Activated naive CD4-positive, alpha-beta T cell treated with anti-CD3 and anti-CD28 coated beads for 36 hours (primary cell): ENCODE data around the gene FCAR. TPM values are rescaled to one million over a fixed set of nuclear protein-coding genes. Genes with fewer than 3 reads are reported as not detected.
"Not testable (repeated sequence)": the region's sequence is repeated elsewhere in the genome, so short reads cannot be mapped to it uniquely, and the experiment has no call there.

ENCODE experiments used
- CTCF ChIA-PET: fragments of 350-600 bp; sonication (Branson Sonifier 250); formaldehyde crosslinking; loops from one replicate; lab custom pipeline; 2021; ENCODE audit warnings: antibody characterized with exemption; lab: Charles Lee
- DNase-seq: peaks from one replicate; pipeline ENCODE4 v3.0.0-alpha.2; 2020
- H3K27ac Mint-ChIP-seq: one replicate; pipeline ENCODE4 v1.8.0; 2021; ENCODE audit warnings: mild to moderate bottlenecking, mixed read lengths
- H3K27me3 Mint-ChIP-seq: one replicate; pipeline ENCODE4 v1.8.0; 2021; ENCODE audit warnings: low read depth, mixed read lengths
- H3K36me3 Mint-ChIP-seq: one replicate; pipeline ENCODE4 v1.8.0; 2021; ENCODE audit warnings: low read depth, mixed read lengths
- H3K4me1 Mint-ChIP-seq: one replicate; pipeline ENCODE4 v1.8.0; 2021; ENCODE audit warnings: low read depth, mixed read lengths
- H3K4me3 Mint-ChIP-seq: one replicate; pipeline ENCODE4 v1.8.0; 2021; ENCODE audit warnings: mild to moderate bottlenecking, moderate library complexity, mixed read lengths
- H3K9me3 Mint-ChIP-seq: one replicate; pipeline ENCODE4 v1.8.0; 2021; ENCODE audit warnings: mixed read lengths
- intact Hi-C: fragments of 100-400 bp; cut with micrococcal nuclease; formaldehyde crosslinking; loops from one replicate; pipeline ENCODE4 v1.15.1; 2023
- total RNA-seq, 2 experiments: library from RNA; stranded (reverse); gene quantifications; one replicate each; pipeline ENCODE4 v1.2.3, GENCODE V29; 2021

FCAR gene
- total RNA-seq, 2 experiments from 2014 or later = not detected

DNA sequence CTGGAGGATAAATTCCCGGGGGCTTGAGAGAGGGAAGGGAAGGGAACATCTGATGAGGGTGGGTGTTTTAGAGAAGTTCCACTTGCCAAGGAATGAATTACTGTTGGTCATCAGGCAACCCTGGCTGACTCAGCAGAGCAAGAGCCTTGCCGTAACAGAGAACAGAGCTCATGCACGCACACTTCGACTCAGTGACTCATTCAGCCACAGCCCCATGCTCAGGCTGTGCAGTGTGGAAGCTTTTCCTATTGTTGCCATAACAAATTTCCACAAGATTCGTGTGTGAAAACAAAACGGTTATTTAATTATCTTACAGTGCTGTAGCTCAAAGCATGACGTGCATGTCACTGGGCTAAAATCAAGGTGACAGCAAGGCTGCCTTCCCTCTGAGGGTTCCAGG, 14.6 kb upstream of the FCAR start:
- H3K27me3 Mint-ChIP-seq, CTCF ChIA-PET, intact Hi-C loops, H3K4me1 Mint-ChIP-seq, H3K27ac Mint-ChIP-seq, H3K36me3 Mint-ChIP-seq, H3K9me3 Mint-ChIP-seq, H3K4me3 Mint-ChIP-seq, DNase-seq: not testable (repeated sequence)

DNA sequence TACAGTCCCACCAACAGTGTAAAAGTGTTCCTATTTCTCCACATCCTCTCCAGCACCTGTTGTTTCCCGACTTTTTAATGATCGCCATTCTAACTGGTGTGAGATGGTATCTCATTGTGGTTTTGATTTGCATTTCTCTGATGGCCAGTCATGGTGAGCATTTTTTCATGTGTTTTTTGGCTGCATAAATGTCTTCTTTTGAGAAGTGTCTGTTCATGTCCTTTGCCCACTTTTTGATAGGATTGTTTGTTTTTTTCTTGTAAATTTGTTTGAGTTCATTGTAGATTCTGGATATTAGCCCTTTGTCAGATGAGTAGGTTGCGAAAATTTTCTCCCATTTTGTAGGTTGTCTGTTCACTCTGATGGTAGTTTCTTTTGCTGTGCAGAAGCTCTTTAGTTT, 10.6 kb upstream of the FCAR start:
- CTCF ChIA-PET, H3K36me3 Mint-ChIP-seq, H3K27ac Mint-ChIP-seq, H3K4me3 Mint-ChIP-seq, H3K4me1 Mint-ChIP-seq, H3K9me3 Mint-ChIP-seq, intact Hi-C loops, DNase-seq, H3K27me3 Mint-ChIP-seq: not testable (repeated sequence)

DNA sequence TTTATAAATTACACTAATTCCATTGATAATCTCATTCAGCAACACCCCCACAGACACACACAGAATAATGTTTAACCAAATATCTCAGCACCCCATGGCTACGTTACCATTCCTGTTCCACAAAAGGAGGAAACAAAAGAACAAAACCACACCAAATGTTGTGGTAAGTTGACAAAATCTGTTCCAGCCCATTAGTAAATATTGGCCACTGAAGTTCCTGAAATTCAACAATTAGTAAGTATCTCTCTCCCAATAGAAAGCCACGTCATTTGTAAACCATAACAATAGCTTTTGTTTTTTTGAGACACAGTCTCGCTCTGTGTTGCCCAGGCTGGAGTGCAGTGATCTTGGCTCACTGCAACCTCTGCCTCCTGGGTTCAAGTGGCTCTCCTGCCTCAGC, 2.3 kb upstream of the FCAR start:
- Mint-ChIP-seq H3K4me3 (no peak overlapping the region), H3K36me3 (no peaks in the 10 kb centered on the region), H3K4me1 (no peaks in the 10 kb centered on the region), H3K27ac (no peak overlapping the region), H3K9me3 (peaks cover 3% of the 10 kb centered on the region), H3K27me3 (peaks cover 10% of the 10 kb centered on the region)
- CTCF ChIA-PET = no interaction called here
- intact Hi-C loops = no loop called here
- no peak for DNase-seq

DNA sequence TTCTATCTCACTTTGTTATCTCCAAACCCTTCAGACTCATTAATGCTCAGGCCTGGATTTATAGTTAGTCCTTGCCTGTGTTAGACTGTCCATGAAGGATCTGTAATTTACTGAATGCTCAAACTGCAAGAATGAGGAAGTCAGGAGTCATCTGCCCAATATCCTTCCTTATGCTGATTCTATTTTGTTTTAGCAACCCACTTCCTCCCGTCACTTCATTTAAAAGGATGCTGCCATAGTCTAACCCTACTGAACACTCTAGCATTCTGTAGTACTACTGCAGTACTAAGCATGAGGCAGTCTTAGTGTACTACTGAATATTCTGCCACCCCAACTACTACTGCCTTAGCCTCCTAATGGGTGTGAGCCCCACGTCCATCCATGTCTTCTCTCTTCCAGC, 1.5 kb downstream of the FCAR start:
- intact Hi-C loops = no loop called here
- no peak for DNase-seq
- H3K27me3 Mint-ChIP-seq = peaks cover 4% of the 10 kb centered on the region
- CTCF ChIA-PET = no interaction called here
- no peak overlapping the region for H3K4me3 Mint-ChIP-seq
- H3K27ac Mint-ChIP-seq = no peak overlapping the region
- peaks cover 3% of the 10 kb centered on the region for H3K9me3 Mint-ChIP-seq
- no peaks in the 10 kb centered on the region for H3K4me1 Mint-ChIP-seq
- H3K36me3 Mint-ChIP-seq = no peaks in the 10 kb centered on the region

DNA sequence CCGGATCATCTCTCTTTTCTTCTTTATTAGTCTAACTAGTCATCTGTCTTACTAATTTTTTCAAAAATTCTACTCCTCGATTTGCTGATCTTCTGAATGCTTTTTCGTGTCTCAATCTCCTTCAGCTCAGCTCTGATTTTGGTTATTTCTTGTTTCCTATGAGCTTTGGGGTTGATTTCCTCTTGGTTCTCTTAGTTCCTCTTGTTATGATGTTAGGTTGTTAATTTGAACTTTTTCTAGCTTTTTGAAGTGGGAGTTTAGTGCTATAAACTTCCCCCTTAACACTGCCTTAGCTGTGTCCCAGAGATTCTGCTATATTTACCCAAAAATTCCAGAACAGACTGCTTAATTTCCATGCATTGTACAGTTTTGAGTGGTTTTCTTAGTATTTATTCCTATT, 3.4 kb downstream of the FCAR start:
- Mint-ChIP-seq H3K9me3 (no peaks in the 10 kb centered on the region), H3K4me1 (no peaks in the 10 kb centered on the region), H3K36me3 (no peaks in the 10 kb centered on the region), H3K4me3 (no peak overlapping the region), H3K27me3 (peaks cover 11% of the 10 kb centered on the region), H3K27ac (no peak overlapping the region)
- intact Hi-C loops = no loop called here
- DNase-seq = no peak
- CTCF ChIA-PET = no interaction called here

DNA sequence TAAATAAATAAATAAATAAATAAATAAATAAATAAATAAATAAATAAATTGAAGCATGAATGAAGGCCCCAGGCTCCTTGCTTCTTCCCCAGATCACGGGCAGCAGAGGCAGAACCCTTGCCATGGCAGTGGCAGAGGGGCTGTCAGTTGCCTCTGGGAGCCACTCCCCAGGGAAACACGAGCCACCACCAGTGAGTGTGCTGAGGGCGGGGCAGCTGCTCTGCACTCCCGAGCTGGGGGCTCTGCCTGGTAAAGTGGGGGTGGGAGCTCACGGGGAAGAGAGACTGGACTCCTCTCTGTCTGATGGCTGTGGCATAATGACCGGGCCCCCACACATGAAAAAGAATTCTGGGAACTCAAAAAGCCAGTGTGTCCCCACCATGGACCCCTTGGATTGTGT, 7.8 kb downstream of the FCAR start:
- H3K9me3 Mint-ChIP-seq = no peaks in the 10 kb centered on the region
- no peak for DNase-seq
- no peak overlapping the region for H3K4me3 Mint-ChIP-seq
- H3K27me3 Mint-ChIP-seq = peaks cover 15% of the 10 kb centered on the region
- CTCF ChIA-PET = interaction anchor here (0.5 to 1.1 kb wide), 3 partner anchors 38 to 256 kb away, joined by 4 to 6 read pairs (median 5); no protein-coding TSS in a partner anchor
- intact Hi-C loops = loop anchor here (5.0 kb wide), 1 partner anchor 280 kb away; no protein-coding TSS in a partner anchor
- no peak overlapping the region for H3K27ac Mint-ChIP-seq
- no peaks in the 10 kb centered on the region for H3K4me1 Mint-ChIP-seq
- no peaks in the 10 kb centered on the region for H3K36me3 Mint-ChIP-seq

DNA sequence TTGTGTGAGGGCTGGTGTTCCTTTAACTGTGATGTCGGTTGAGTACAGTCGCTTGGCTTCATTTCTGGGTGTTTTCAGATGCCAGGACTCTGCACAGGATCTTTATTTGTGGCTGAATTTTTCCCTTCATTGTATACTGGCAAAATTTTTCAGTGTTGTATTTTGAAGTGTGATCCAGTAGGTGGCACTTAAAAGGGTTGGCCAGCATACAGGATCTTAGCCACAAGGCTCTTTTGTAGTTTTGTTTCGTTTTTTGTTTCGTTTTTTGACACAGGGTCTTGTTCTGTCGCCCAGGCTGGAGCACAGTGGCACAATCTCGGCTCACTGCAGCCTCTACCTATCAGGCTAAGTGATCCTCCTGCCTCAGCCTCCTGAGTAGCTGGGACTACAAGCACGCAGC, 8.7 kb downstream of the FCAR start:
- CTCF ChIA-PET = no interaction called here
- Mint-ChIP-seq H3K4me3 (no peak overlapping the region), H3K27me3 (peaks cover 15% of the 10 kb centered on the region), H3K36me3 (no peaks in the 10 kb centered on the region), H3K27ac (no peak overlapping the region), H3K9me3 (no peaks in the 10 kb centered on the region), H3K4me1 (no peaks in the 10 kb centered on the region)
- DNase-seq = no peak
- intact Hi-C loops = loop anchor here (5.0 kb wide), 1 partner anchor 280 kb away; no protein-coding TSS in a partner anchor

- Mint-ChIP-seq H3K27me3 (peaks cover 15% of the 10 kb centered on the region), H3K27ac (no peak overlapping the region), H3K9me3 (no peaks in the 10 kb centered on the region), H3K4me1 (no peaks in the 10 kb centered on the region), H3K4me3 (no peak overlapping the region), H3K36me3 (no peaks in the 10 kb centered on the region)
- no peak for DNase-seq
- CTCF ChIA-PET = no interaction called here
- intact Hi-C loops = loop anchor here (5.0 kb wide), 1 partner anchor 279 kb away; no protein-coding TSS in a partner anchor
Measured at GRCh38 chr19:54883228-54883627, 9.2 kb downstream of the FCAR start.

DNA sequence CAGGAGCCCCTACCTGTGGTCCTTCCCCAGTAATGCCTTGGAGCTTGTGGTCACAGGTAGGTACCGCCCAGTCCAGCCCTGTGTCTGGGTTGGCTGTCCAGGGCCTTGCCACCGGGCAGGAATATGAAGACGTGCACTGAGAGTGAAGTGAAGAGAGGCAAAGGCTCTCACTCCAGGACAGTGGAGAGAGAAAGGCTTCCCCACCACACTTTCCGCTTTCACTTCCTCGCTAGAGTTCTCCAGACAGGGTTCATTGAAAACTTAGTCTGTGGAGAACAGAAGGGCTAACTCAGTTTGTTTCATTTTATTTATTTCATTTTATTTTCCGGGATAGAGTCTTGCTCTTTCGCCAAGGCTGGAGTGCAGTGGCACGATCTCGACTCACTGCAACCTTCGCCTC, 14.2 kb downstream of the FCAR start:
- Mint-ChIP-seq H3K36me3 (no peaks in the 10 kb centered on the region), H3K4me1 (no peaks in the 10 kb centered on the region), H3K27ac (no peak overlapping the region), H3K27me3 (peaks cover 4% of the 10 kb centered on the region), H3K4me3 (no peak overlapping the region), H3K9me3 (no peaks in the 10 kb centered on the region)
- intact Hi-C loops = no loop called here
- no peak for DNase-seq
- CTCF ChIA-PET = no interaction called here

GRCh38 chr19:54889566-54889965, 15.5 kb downstream of the FCAR start:
- no peaks in the 10 kb centered on the region for H3K4me1 Mint-ChIP-seq
- DNase-seq = no peak
- no peak overlapping the region for H3K27ac Mint-ChIP-seq
- no peaks in the 10 kb centered on the region for H3K36me3 Mint-ChIP-seq
- no peak overlapping the region for H3K4me3 Mint-ChIP-seq
- intact Hi-C loops = no loop called here
- CTCF ChIA-PET = no interaction called here
- no peaks in the 10 kb centered on the region for H3K9me3 Mint-ChIP-seq
- peaks cover 4% of the 10 kb centered on the region for H3K27me3 Mint-ChIP-seq

- no peak overlapping the region for H3K4me3 Mint-ChIP-seq
- no peaks in the 10 kb centered on the region for H3K4me1 Mint-ChIP-seq
- H3K36me3 Mint-ChIP-seq = no peaks in the 10 kb centered on the region
- no peak overlapping the region for H3K27ac Mint-ChIP-seq
- H3K27me3 Mint-ChIP-seq = peaks cover 2% of the 10 kb centered on the region
- no peaks in the 10 kb centered on the region for H3K9me3 Mint-ChIP-seq
- CTCF ChIA-PET = no interaction called here
- DNase-seq = no peak
- intact Hi-C loops = no loop called here
Measured at GRCh38 chr19:54893406-54893805, 19.4 kb downstream of the FCAR start.

DNA sequence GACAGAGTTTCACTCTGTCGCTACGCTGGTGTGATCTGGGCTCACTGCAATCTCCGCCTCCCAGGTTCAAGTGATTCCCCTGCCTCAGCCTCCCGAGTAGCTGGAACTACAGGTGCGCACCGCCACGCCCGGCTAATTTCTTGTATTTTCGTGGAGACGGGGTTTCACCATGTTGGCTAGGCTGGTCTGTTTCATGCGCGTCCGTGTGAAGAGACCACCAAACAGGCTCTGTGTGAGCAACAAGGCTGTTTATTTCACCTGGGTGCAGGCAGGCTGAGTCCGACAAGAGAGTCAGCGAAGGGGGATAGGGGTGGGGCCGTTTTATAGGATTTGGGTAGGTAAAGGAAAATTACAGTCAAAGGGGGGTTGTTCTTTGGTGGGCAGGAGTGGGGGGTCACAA, 20.1 kb downstream of the FCAR start:
- H3K27ac Mint-ChIP-seq, intact Hi-C loops, DNase-seq, H3K4me1 Mint-ChIP-seq, H3K9me3 Mint-ChIP-seq, H3K36me3 Mint-ChIP-seq, CTCF ChIA-PET, H3K4me3 Mint-ChIP-seq, H3K27me3 Mint-ChIP-seq: not testable (repeated sequence)

GRCh38 chr19:54896036-54896435, 22.0 kb downstream of the FCAR start:
- H3K27me3 Mint-ChIP-seq = peaks cover 9% of the 10 kb centered on the region

DNA sequence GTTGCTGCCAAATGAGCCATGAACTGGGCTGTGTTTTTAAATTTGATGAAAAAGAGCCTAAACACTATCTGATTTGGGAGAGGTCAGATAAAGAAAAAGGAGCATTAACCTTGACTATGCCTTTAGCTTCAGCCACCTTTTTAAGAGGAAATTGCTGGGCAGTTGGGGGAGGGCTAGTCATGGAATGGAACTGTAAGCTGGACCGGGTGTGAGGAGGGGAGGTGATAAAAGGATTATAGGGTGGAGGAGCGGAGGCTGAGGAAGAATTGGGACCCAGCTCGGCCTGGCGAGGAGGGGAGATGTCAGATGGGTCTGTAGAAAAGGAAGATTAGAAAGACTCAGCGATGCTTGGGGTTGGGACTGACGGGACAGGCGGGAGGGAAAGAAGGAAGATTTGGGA, 24.6 kb downstream of the FCAR start:
- CTCF ChIA-PET, H3K27ac Mint-ChIP-seq, H3K4me3 Mint-ChIP-seq, H3K36me3 Mint-ChIP-seq, intact Hi-C loops, H3K4me1 Mint-ChIP-seq, DNase-seq, H3K9me3 Mint-ChIP-seq, H3K27me3 Mint-ChIP-seq: not testable (repeated sequence)

More at GRCh38 chr19:54896036-54896435, 22.0 kb downstream of the FCAR start:
- H3K27ac Mint-ChIP-seq = no peak overlapping the region
- no peak for DNase-seq
- H3K4me1 Mint-ChIP-seq = no peaks in the 10 kb centered on the region
- no peaks in the 10 kb centered on the region for H3K9me3 Mint-ChIP-seq
- CTCF ChIA-PET = no interaction called here
- intact Hi-C loops = no loop called here
- H3K4me3 Mint-ChIP-seq = no peak overlapping the region
- no peaks in the 10 kb centered on the region for H3K36me3 Mint-ChIP-seq
